Smooth muscle cell (in vitro differentiated cells): Measurements from ENCODE around the gene RUNDC3A. TPM values are rescaled to one million over a fixed set of nuclear protein-coding genes. Genes with fewer than 3 reads are reported as not detected.

Source experiments
- DNase-seq: peaks from one replicate; lab custom pipeline; 2025; ENCODE audit not compliant: unreplicated experiment; lab: John Stamatoyannopoulos, UW
- H2AFZ ChIP-seq: fragments of 200-600 bp; sonication (generic); 2 replicates; pipeline ENCODE4 v1.6.0; 2016; ENCODE audit warnings: antibody characterized with exemption, low read depth, mild to moderate bottlenecking
- H3F3A ChIP-seq: fragments of 200-600 bp; sonication (generic); 2 replicates; pipeline ENCODE4 v1.6.0; 2017; ENCODE audit warnings: antibody characterized with exemption, low read depth
- H3K27ac ChIP-seq: fragments of 200-600 bp; sonication (generic); 2 replicates; pipeline ENCODE4 v1.5.1; 2016; ENCODE audit warnings: low read depth, mild to moderate bottlenecking
- H3K27me3 ChIP-seq: fragments of 200-600 bp; sonication (generic); 2 replicates; pipeline ENCODE4 v1.6.1; 2016; ENCODE audit warnings: low read depth, mild to moderate bottlenecking
- H3K36me3 ChIP-seq: fragments of 200-600 bp; sonication (generic); 2 replicates; pipeline ENCODE4 v1.5.1; 2016; ENCODE audit warnings: low read depth
- H3K4me1 ChIP-seq: fragments of 200-600 bp; sonication (generic); 2 replicates; pipeline ENCODE4 v1.5.1; 2016; ENCODE audit warnings: low read depth
- H3K4me2 ChIP-seq: fragments of 200-600 bp; sonication (generic); 2 replicates; pipeline ENCODE4 v1.6.0; 2016; ENCODE audit warnings: mild to moderate bottlenecking
- H3K4me3 ChIP-seq: fragments of 200-600 bp; sonication (generic); 2 replicates; pipeline ENCODE4 v1.5.1; 2016; ENCODE audit warnings: mild to moderate bottlenecking
- H3K79me2 ChIP-seq: fragments of 200-600 bp; sonication (generic); 2 replicates; pipeline ENCODE4 v1.6.0; 2016; ENCODE audit warnings: low read depth, mild to moderate bottlenecking
- H3K9ac ChIP-seq: fragments of 200-600 bp; sonication (generic); 2 replicates; pipeline ENCODE4 v1.6.0; 2016; ENCODE audit warnings: low read depth
- H3K9me3 ChIP-seq: fragments of 200-600 bp; sonication (generic); replicated peaks from 2 replicates; pipeline ENCODE4 v1.5.1; 2016; ENCODE audit warnings: low read depth
- H4K20me1 ChIP-seq: fragments of 200-600 bp; sonication (generic); 2 replicates; pipeline ENCODE4 v1.6.0; 2016; ENCODE audit warnings: low read depth
- CTCF ChIP-seq: fragments of 200-600 bp; sonication (generic); IDR thresholded peaks from 2 replicates; pipeline ENCODE4 v1.5.1; 2017; ENCODE audit warnings: borderline replicate concordance, mild to moderate bottlenecking, antibody characterized with exemption; ENCODE audit not compliant: insufficient read depth, poor library complexity, severe bottlenecking
- WGBS: methylation state at CpG from one replicate; pipeline ENCODE4 v1.1.7; 2016; ENCODE audit warnings: low lambda C conversion rate; 5-methylcytosine and 5-hydroxymethylcytosine counted together
- polyA plus RNA-seq: library from polyadenylated mRNA; unstranded; fragments of >200 nt; fragmentation: Nextera tagmentation; extraction: Ambion mirVana; gene quantifications from 2 replicates; pipeline ENCODE4 v1.2.1, GENCODE V29; 2016
- total RNA-seq: library from RNA; depleted of rRNA; stranded (reverse); fragments of >200 nt; gene quantifications from 2 replicates; pipeline ENCODE4 v1.2.3, GENCODE V29; 2014

RUNDC3A gene
- total and polyA plus RNA-seq, 2 experiments from 2014 or later = 0.21 to 0.36 TPM

- Histone ChIP-seq H3K27me3 (peaks cover under 1% of the 10 kb centered on the region), H3F3A (no peaks in the 10 kb centered on the region), H3K27ac (no peak within 1 kb of the TSS), H3K36me3 (no peaks in the 10 kb centered on the region), H3K79me2 (no peaks in the 10 kb centered on the region), H2AFZ (no peak within 1 kb of the TSS), H3K9me3 (no peaks in the 10 kb centered on the region), H4K20me1 (no peaks in the 10 kb centered on the region), H3K4me2 (no peak within 1 kb of the TSS), H3K4me3 (no peak within 1 kb of the TSS), H3K4me1 (no peaks in the 10 kb centered on the region), H3K9ac (no peak within 1 kb of the TSS)
- no peak for DNase-seq
- no peak for TF ChIP-seq CTCF
- WGBS = 87% methylated on average over 8 of the region's 14 CpGs
Observed at GRCh38 chr17:44267818-44268490, 40.4 kb upstream of the RUNDC3A start, which contains the start of gene SLC4A1. Gene SLC4A1, minus strand, starts transcription at chr17:44268135. Its CDS starts 5,269 bp downstream, at chr17:44262866.

GRCh38 chr17:44268709-44269534, 39.5 kb upstream of the RUNDC3A start:
- Histone ChIP-seq H3K27me3 (no peaks in the 10 kb centered on the region), H3K4me1 (no peaks in the 10 kb centered on the region), H3K27ac (no peak overlapping the region), H3K4me2 (no peak overlapping the region), H4K20me1 (no peaks in the 10 kb centered on the region), H3K79me2 (no peaks in the 10 kb centered on the region), H2AFZ (no peak overlapping the region), H3K9me3 (no peaks in the 10 kb centered on the region), H3F3A (no peaks in the 10 kb centered on the region), H3K9ac (no peak overlapping the region), H3K4me3 (no peak overlapping the region), H3K36me3 (no peaks in the 10 kb centered on the region)
- WGBS = 85% methylated on average over 11 of the region's 11 CpGs
- DNase-seq = no peak
- TF ChIP-seq CTCF = no peak

- 85% methylated on average over 7 of the region's 7 CpGs for WGBS
- DNase-seq = no peak
- H3K4me3 ChIP-seq = no peak overlapping the region
- no peak overlapping the region for H2AFZ ChIP-seq
- H4K20me1 ChIP-seq = no peaks in the 10 kb centered on the region
- no peaks in the 10 kb centered on the region for H3K4me1 ChIP-seq
- no peak overlapping the region for H3K4me2 ChIP-seq
- no peaks in the 10 kb centered on the region for H3F3A ChIP-seq
- H3K27ac ChIP-seq = no peak overlapping the region
- H3K79me2 ChIP-seq = no peaks in the 10 kb centered on the region
- TF ChIP-seq CTCF = no peak
- H3K9ac ChIP-seq = no peak overlapping the region
- no peaks in the 10 kb centered on the region for H3K36me3 ChIP-seq
- H3K27me3 ChIP-seq = no peaks in the 10 kb centered on the region
- H3K9me3 ChIP-seq = no peaks in the 10 kb centered on the region
Observed at GRCh38 chr17:44269535-44270240, 38.7 kb upstream of the RUNDC3A start.
